ENCODE measurements around the gene SLC6A4. TPM values are rescaled to one million over a fixed set of nuclear protein-coding genes. Genes with fewer than 3 reads are reported as not detected.
A peak's percentile ranks its signal among the peaks of the same experiment; 100 is the strongest.

Gene SLC6A4
- polyA plus RNA-seq, 6 donors from 2014 or later, result 0.10 to 0.16 (median 0.11) TPM; not detected in 3

- ATAC-seq (ENCODE audit: low read depth in 2 of 2) (no peak), DNase-seq (no peak)
- Mint-ChIP-seq H3K36me3 (peaks cover 14 to 26% of the 10 kb centered on the region in 2 donors), H3K27me3 (no peaks in the 10 kb centered on the region), H3K9me3 (no peaks in the 10 kb centered on the region), H3K27ac (no peak overlapping the region), H3K4me3 (no peak overlapping the region), H3K4me1 (no peaks in the 10 kb centered on the region)
Observed at GRCh38 chr17:30249460-30249859, 14.0 kb upstream of the SLC6A4 start.

GRCh38 chr17:30248786-30249185 lies 13.3 kb upstream of the SLC6A4 start:
- ATAC-seq (ENCODE audit: low read depth in 2 of 2), result no peak
- Mint-ChIP-seq H3K27ac (no peak overlapping the region), H3K36me3 (peaks cover 14 to 26% of the 10 kb centered on the region in 2 donors), H3K4me1 (no peaks in the 10 kb centered on the region), H3K4me3 (no peak overlapping the region), H3K27me3 (no peaks in the 10 kb centered on the region), H3K9me3 (no peaks in the 10 kb centered on the region)
- no peak for DNase-seq

- Mint-ChIP-seq H3K9me3 (no peaks in the 10 kb centered on the region), H3K4me1 (no peaks in the 10 kb centered on the region), H3K27me3 (peaks cover 0 to under 1% (median 0%) of the 10 kb centered on the region in 3 donors), H3K27ac (peak overlapping the region in 1 of 6 donors; percentile 47), H3K36me3 (peaks cover 11 to 21% of the 10 kb centered on the region in 2 donors), H3K4me3 (no peak overlapping the region)
- ATAC-seq (ENCODE audit: low read depth in 2 of 2) (no peak), DNase-seq (no peak)
Observed at GRCh38 chr17:30246460-30246859, 11.0 kb upstream of the SLC6A4 start.

- no peak for DNase-seq
- no peak for ATAC-seq (ENCODE audit: low read depth in 2 of 2)
- peak overlapping the region in 1 of 6 donors; percentile 36 for H3K27ac Mint-ChIP-seq
- no peaks in the 10 kb centered on the region for H3K4me1 Mint-ChIP-seq
- no peak overlapping the region for H3K4me3 Mint-ChIP-seq
- H3K9me3 Mint-ChIP-seq, result peaks cover 0 to 3% (median 0%) of the 10 kb centered on the region in 7 donors
- H3K36me3 Mint-ChIP-seq, result peaks cover 5 to 18% of the 10 kb centered on the region in 2 donors
- H3K27me3 Mint-ChIP-seq, result peaks cover 5 to 11% (median 5%) of the 10 kb centered on the region in 3 donors
Observed at GRCh38 chr17:30244853-30245385, 9.4 kb upstream of the SLC6A4 start.

- Mint-ChIP-seq H3K4me3 (no peak overlapping the region), H3K27me3 (peaks cover 15 to 25% (median 18%) of the 10 kb centered on the region in 3 donors), H3K4me1 (peaks cover 0 to 3% (median 0%) of the 10 kb centered on the region in 3 donors), H3K27ac (no peak overlapping the region), H3K36me3 (peaks cover 5 to 6% of the 10 kb centered on the region in 2 donors), H3K9me3 (peaks cover 0 to 4% (median 0%) of the 10 kb centered on the region in 7 donors)
- DNase-seq (no peak), ATAC-seq (ENCODE audit: low read depth in 2 of 2) (no peak)
Observed at GRCh38 chr17:30243568-30243967, 8.1 kb upstream of the SLC6A4 start.

- Mint-ChIP-seq H3K36me3 (peaks cover under 1% of the 10 kb centered on the region in 2 donors), H3K4me3 (no peak overlapping the region), H3K9me3 (peaks cover 0 to 4% (median 0%) of the 10 kb centered on the region in 7 donors), H3K27me3 (peaks cover 16 to 30% (median 24%) of the 10 kb centered on the region in 3 donors), H3K27ac (no peak overlapping the region), H3K4me1 (peaks cover 2 to 9% (median 3%) of the 10 kb centered on the region in 3 donors)
- DNase-seq, result no peak
- no peak for ATAC-seq (ENCODE audit: low read depth in 2 of 2)
Observed at GRCh38 chr17:30243002-30243401, 7.5 kb upstream of the SLC6A4 start.

GRCh38 chr17:30241051-30241450 lies 5.6 kb upstream of the SLC6A4 start:
- no peak for ATAC-seq (ENCODE audit: low read depth in 2 of 2)
- DNase-seq, result no peak
- no peak overlapping the region for H3K4me3 Mint-ChIP-seq

GRCh38 chr17:30240177-30240576 lies 4.7 kb upstream of the SLC6A4 start:
- peaks cover 15 to 30% (median 19%) of the 10 kb centered on the region in 3 donors for H3K4me1 Mint-ChIP-seq
- no peak for DNase-seq
- H3K9me3 Mint-ChIP-seq, result peaks cover 0 to 4% (median 0%) of the 10 kb centered on the region in 7 donors
- H3K27ac Mint-ChIP-seq, result no peak overlapping the region
- no peaks in the 10 kb centered on the region for H3K36me3 Mint-ChIP-seq
- no peak overlapping the region for H3K4me3 Mint-ChIP-seq
- no peak for ATAC-seq (ENCODE audit: low read depth in 2 of 2)
- peaks cover 34 to 57% (median 48%) of the 10 kb centered on the region in 3 donors for H3K27me3 Mint-ChIP-seq

More at GRCh38 chr17:30241051-30241450, 5.6 kb upstream of the SLC6A4 start:
- Mint-ChIP-seq H3K36me3 (no peaks in the 10 kb centered on the region), H3K9me3 (peaks cover 0 to 4% (median 0%) of the 10 kb centered on the region in 7 donors), H3K27me3 (peaks cover 30 to 50% (median 43%) of the 10 kb centered on the region in 3 donors), H3K27ac (no peak overlapping the region), H3K4me1 (peaks cover 13 to 24% (median 17%) of the 10 kb centered on the region in 3 donors)

GRCh38 chr17:30239089-30239462 lies 3.6 kb upstream of the SLC6A4 start:
- ATAC-seq (ENCODE audit: low read depth in 2 of 2), result no peak
- H3K36me3 Mint-ChIP-seq, result no peaks in the 10 kb centered on the region
- H3K27ac Mint-ChIP-seq, result no peak overlapping the region

GRCh38 chr17:30238387-30239088 lies 3.0 kb upstream of the SLC6A4 start:
- peaks cover 50 to 73% (median 62%) of the 10 kb centered on the region in 3 donors for H3K27me3 Mint-ChIP-seq
- peak overlapping the region in 2 of 8 donors; percentile 13 to 59 for H3K4me3 Mint-ChIP-seq
- ATAC-seq (ENCODE audit: low read depth in 2 of 2), result no peak
- peak overlapping the region in 1 of 6 donors; percentile 72 for H3K27ac Mint-ChIP-seq
- peaks cover 0 to 4% (median 0%) of the 10 kb centered on the region in 7 donors for H3K9me3 Mint-ChIP-seq
- DNase-seq, result no peak
- H3K36me3 Mint-ChIP-seq, result no peaks in the 10 kb centered on the region
- peaks cover 15 to 35% (median 25%) of the 10 kb centered on the region in 3 donors for H3K4me1 Mint-ChIP-seq

More at GRCh38 chr17:30239089-30239462, 3.6 kb upstream of the SLC6A4 start:
- Mint-ChIP-seq H3K27me3 (peaks cover 45 to 68% (median 56%) of the 10 kb centered on the region in 3 donors), H3K4me3 (peak overlapping the region in 1 of 8 donors; percentile 9), H3K4me1 (peaks cover 15 to 35% (median 25%) of the 10 kb centered on the region in 3 donors), H3K9me3 (peaks cover 0 to 4% (median 0%) of the 10 kb centered on the region in 7 donors)
- no peak for DNase-seq

- Mint-ChIP-seq H3K27me3 (peaks cover 54 to 79% (median 67%) of the 10 kb centered on the region in 3 donors), H3K4me3 (peak overlapping the region in 2 of 8 donors; percentile 13 to 59), H3K27ac (peak overlapping the region in 1 of 6 donors; percentile 72), H3K36me3 (no peaks in the 10 kb centered on the region), H3K9me3 (peaks cover 0 to 4% (median 0%) of the 10 kb centered on the region in 7 donors), H3K4me1 (peaks cover 15 to 35% (median 25%) of the 10 kb centered on the region in 3 donors)
- ATAC-seq (ENCODE audit: low read depth in 2 of 2), result no peak
- DNase-seq, result no peak
Observed at GRCh38 chr17:30238003-30238344, 2.5 kb upstream of the SLC6A4 start.

- Mint-ChIP-seq H3K4me3 (peak overlapping the region in 3 of 8 donors; percentile 6 to 73 (median 57)), H3K9me3 (peaks cover 0 to 4% (median 0%) of the 10 kb centered on the region in 7 donors), H3K36me3 (no peaks in the 10 kb centered on the region), H3K4me1 (peaks cover 15 to 35% (median 25%) of the 10 kb centered on the region in 3 donors), H3K27ac (no peak overlapping the region), H3K27me3 (peaks cover 59 to 84% (median 72%) of the 10 kb centered on the region in 3 donors)
- DNase-seq (no peak), ATAC-seq (ENCODE audit: low read depth in 2 of 2) (no peak)
Observed at GRCh38 chr17:30237296-30238002, 2.0 kb upstream of the SLC6A4 start.

GRCh38 chr17:30236766-30237165 lies 1.3 kb upstream of the SLC6A4 start:
- ATAC-seq (ENCODE audit: low read depth in 2 of 2), result no peak
- H3K27ac Mint-ChIP-seq, result no peak overlapping the region
- DNase-seq, result no peak
- H3K9me3 Mint-ChIP-seq, result peaks cover 0 to 4% (median 0%) of the 10 kb centered on the region in 7 donors
- peak overlapping the region in 7 of 8 donors; percentile 35 to 78 (median 60) for H3K4me3 Mint-ChIP-seq
- peaks cover 66 to 91% (median 79%) of the 10 kb centered on the region in 3 donors for H3K27me3 Mint-ChIP-seq
- H3K4me1 Mint-ChIP-seq, result peaks cover 15 to 35% (median 25%) of the 10 kb centered on the region in 3 donors
- no peaks in the 10 kb centered on the region for H3K36me3 Mint-ChIP-seq

All from naive B cell (primary cell).